DND-41 (cell line): Measurements from ENCODE around the gene SPECC1.

Experiments used
- ATAC-seq: fragments of 200-7000 bp; cut with Tn5 transposase; 3 replicates; pipeline ENCODE4 v1.9.1; 2021; ENCODE audit warnings: low read depth; ENCODE audit not compliant: insufficient read depth
- DNase-seq: peaks from one replicate; pipeline ENCODE4 v3.0.0-alpha.2; 2020
- H2AFZ ChIP-seq: 2 replicates; pipeline ENCODE4 v1.6.0; 2012; ENCODE audit warnings: low read depth, low read length
- H3K27ac ChIP-seq: 2 replicates; pipeline ENCODE4 v1.5.1; 2012; ENCODE audit warnings: low read length, inconsistent platforms
- H3K27me3 ChIP-seq: fragments of 200-600 bp; sonication (generic); 2 replicates; pipeline ENCODE4 v1.6.0; 2012; ENCODE audit warnings: low read length, mild to moderate bottlenecking, inconsistent platforms; ENCODE audit not compliant: insufficient read depth, poor library complexity
- H3K36me3 ChIP-seq: 2 replicates; pipeline ENCODE4 v1.5.1; 2012; ENCODE audit warnings: low read length, inconsistent platforms; ENCODE audit not compliant: insufficient read depth
- H3K4me1 ChIP-seq: 2 replicates; pipeline ENCODE4 v1.5.1; 2012; ENCODE audit warnings: mild to moderate bottlenecking, low read length; ENCODE audit not compliant: insufficient read depth
- H3K4me2 ChIP-seq: 2 replicates; pipeline ENCODE4 v1.6.0; 2012; ENCODE audit warnings: mild to moderate bottlenecking, moderate library complexity, low read length, inconsistent platforms; ENCODE audit not compliant: insufficient read depth
- H3K4me3 ChIP-seq, 2 experiments: fragments of 200-600 bp in 1 of 2; shearing (Covaris generic) in 1 of 2; 2 replicates each; pipeline ENCODE4 v1.5.1; 2012 to 2016; ENCODE audit warnings: inconsistent platforms in 2 of 2, low read length in 2 of 2, mild to moderate bottlenecking in 2 of 2, low read depth in 1 of 2, moderate library complexity in 1 of 2
- H3K79me2 ChIP-seq: 2 replicates; pipeline ENCODE4 v1.6.0; 2012; ENCODE audit warnings: low read length, inconsistent platforms; ENCODE audit not compliant: insufficient read depth
- H3K9ac ChIP-seq: 2 replicates; pipeline ENCODE4 v1.6.0; 2012; ENCODE audit warnings: low read depth, mild to moderate bottlenecking, inconsistent platforms, low read length, moderate library complexity
- H3K9me3 ChIP-seq: 2 replicates; pipeline ENCODE4 v1.5.1; 2012; ENCODE audit warnings: low read length, moderate library complexity, mild to moderate bottlenecking, inconsistent platforms; ENCODE audit not compliant: insufficient read depth, severe bottlenecking
- H4K20me1 ChIP-seq: 2 replicates; pipeline ENCODE4 v1.6.0; 2012; ENCODE audit warnings: low read length; ENCODE audit not compliant: insufficient read depth
- EZH2 ChIP-seq: IDR thresholded peaks from 3 replicates; pipeline ENCODE4 v1.6.1; 2012; ENCODE audit warnings: borderline replicate concordance, low read depth, mild to moderate bottlenecking, moderate library complexity, low read length, inconsistent platforms; ENCODE audit not compliant: severe bottlenecking
- TF ChIP-seq, protein P1 (sequence below): IDR thresholded peaks from 2 replicates; pipeline ENCODE4 v1.5.1; 2012; ENCODE audit warnings: borderline replicate concordance, low read length, moderate library complexity, mild to moderate bottlenecking; ENCODE audit not compliant: poor library complexity, severe bottlenecking; ENCODE audit errors: extremely low read depth

Gene SPECC1

DNA sequence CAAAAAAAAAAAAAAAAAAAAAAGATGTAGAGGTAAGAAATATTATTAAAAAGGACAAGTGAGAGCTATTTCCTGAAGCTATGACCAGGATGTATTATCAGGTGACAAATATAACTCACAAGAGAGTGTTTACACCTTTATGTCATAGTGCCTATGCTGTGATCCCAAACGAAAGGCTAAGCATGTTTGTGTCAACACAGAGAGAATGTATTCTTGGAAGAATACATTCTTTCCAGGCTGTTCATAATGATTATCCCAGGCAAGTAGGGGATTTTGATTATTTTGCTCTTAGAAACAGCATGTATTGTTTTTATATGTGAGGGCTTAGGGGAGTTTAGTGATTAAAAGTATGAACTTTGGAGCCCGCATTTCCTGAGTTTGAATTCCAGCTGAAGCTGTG, 175.0 kb downstream of the SPECC1 start:
- no peaks in the 10 kb centered on the region for H3K4me1 ChIP-seq

DNA sequence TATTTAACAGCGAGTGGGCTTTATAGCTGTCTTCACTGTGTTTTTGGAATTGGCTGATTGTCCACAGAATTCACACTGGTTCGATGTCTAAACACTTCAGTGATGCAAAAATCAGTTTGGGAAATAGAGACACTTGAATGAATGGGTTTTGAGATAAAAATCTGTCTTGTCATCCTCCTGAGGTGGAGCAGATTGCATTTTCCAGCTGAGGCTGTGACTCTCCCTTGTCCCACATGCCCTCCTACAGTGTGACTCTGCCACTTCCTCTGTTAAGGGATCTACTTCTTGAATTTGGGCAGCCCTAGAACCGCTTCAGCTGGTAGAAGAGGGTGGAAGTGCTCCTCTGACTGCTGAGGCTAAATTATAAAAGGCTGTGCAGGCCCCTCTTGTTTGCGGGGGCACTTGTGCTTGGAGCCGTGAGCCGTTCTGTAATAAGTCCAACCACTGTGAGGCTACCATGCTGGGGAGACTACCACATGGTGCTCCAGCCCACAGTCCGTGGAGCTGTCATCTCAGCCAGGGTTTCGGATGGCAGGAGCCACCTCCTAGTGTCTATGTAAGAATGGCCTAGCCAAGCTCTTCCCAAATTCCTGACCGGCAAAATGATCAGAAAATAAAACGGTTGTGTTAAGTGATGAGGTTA, 175.9 kb downstream of the SPECC1 start:
- DNase-seq (no peak), ATAC-seq (no peak)
- Histone ChIP-seq H3K9me3 (no peaks in the 10 kb centered on the region), H3K4me1 (no peaks in the 10 kb centered on the region), H3K9ac (no peak overlapping the region), H2AFZ (no peak overlapping the region), H3K27ac (no peak overlapping the region), H3K79me2 (no peaks in the 10 kb centered on the region), H3K4me2 (no peak overlapping the region), H3K36me3 (no peaks in the 10 kb centered on the region), H3K4me3 (no peak overlapping the region), H3K27me3 (peaks cover 7% of the 10 kb centered on the region), H4K20me1 (no peaks in the 10 kb centered on the region)
- TF ChIP-seq EZH2 = no peak
- TF ChIP-seq, protein P1, sequence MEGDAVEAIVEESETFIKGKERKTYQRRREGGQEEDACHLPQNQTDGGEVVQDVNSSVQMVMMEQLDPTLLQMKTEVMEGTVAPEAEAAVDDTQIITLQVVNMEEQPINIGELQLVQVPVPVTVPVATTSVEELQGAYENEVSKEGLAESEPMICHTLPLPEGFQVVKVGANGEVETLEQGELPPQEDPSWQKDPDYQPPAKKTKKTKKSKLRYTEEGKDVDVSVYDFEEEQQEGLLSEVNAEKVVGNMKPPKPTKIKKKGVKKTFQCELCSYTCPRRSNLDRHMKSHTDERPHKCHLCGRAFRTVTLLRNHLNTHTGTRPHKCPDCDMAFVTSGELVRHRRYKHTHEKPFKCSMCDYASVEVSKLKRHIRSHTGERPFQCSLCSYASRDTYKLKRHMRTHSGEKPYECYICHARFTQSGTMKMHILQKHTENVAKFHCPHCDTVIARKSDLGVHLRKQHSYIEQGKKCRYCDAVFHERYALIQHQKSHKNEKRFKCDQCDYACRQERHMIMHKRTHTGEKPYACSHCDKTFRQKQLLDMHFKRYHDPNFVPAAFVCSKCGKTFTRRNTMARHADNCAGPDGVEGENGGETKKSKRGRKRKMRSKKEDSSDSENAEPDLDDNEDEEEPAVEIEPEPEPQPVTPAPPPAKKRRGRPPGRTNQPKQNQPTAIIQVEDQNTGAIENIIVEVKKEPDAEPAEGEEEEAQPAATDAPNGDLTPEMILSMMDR = no peak

More for the DNA sequence above, 175.0 kb downstream of the SPECC1 start:
- Histone ChIP-seq H3K27ac (no peak overlapping the region), H3K4me2 (no peak overlapping the region), H3K79me2 (no peaks in the 10 kb centered on the region), H2AFZ (no peak overlapping the region), H3K4me3 (no peak overlapping the region), H3K27me3 (peaks cover 9% of the 10 kb centered on the region), H3K36me3 (no peaks in the 10 kb centered on the region), H3K9me3 (no peaks in the 10 kb centered on the region), H3K9ac (no peak overlapping the region), H4K20me1 (no peaks in the 10 kb centered on the region)
- ATAC-seq (no peak), DNase-seq (no peak)
- TF ChIP-seq, protein P1 = no peak
- no peak for TF ChIP-seq EZH2

DNA sequence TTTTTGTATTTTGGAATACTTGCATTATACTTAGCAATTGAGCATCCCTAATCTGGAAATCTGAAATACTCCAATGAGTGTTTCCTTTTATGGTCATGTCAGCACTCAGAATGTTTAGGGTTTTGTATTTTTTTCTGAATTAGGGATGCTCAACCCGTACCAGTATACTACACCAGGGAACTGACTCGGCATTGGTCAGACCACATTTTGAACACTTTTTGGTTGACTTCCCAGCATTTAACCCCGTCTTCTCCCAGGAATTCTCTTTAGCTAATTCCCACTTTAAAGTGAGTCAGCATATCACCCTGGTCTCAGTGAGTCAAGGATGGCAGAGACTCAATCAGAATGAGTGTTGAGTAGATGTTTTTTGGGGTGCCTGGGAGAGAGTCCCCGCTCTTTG, 177.9 kb downstream of the SPECC1 start:
- Histone ChIP-seq H3K4me2 (no peak overlapping the region), H3K36me3 (no peaks in the 10 kb centered on the region), H4K20me1 (no peaks in the 10 kb centered on the region), H3K4me3 (no peak overlapping the region), H2AFZ (no peak overlapping the region), H3K79me2 (no peaks in the 10 kb centered on the region), H3K27ac (no peak overlapping the region), H3K9me3 (no peaks in the 10 kb centered on the region), H3K27me3 (no peaks in the 10 kb centered on the region), H3K4me1 (no peaks in the 10 kb centered on the region), H3K9ac (no peak overlapping the region)
- ATAC-seq = no peak
- DNase-seq = no peak
- no peak for TF ChIP-seq EZH2
- TF ChIP-seq, protein P1 = no peak
